A172 (cell line): ENCODE data around the gene IL34. TPM values are rescaled to one million over a fixed set of nuclear protein-coding genes. Genes with fewer than 3 reads are reported as not detected.
"Not testable (repeated sequence)": the region's sequence is repeated elsewhere in the genome, so short reads cannot be mapped to it uniquely, and the experiment has no call there.

Experiments
- DNase-seq: peaks from one replicate; pipeline ENCODE4 v3.0.0-alpha.2; 2015; ENCODE audit warnings: low spot score
- total RNA-seq: library from RNA; depleted of rRNA; stranded (reverse); fragments of >200 nt; shearing (Covaris generic); gene quantifications from 2 replicates; pipeline ENCODE4 v1.2.3, GENCODE V29; 2014

The IL34 gene
- total RNA-seq, 1 experiment from 2014 or later = 7.8 TPM

GRCh38 chr16:70630960-70631745 lies 15.2 kb upstream of the IL34 start:
- DNase-seq = no peak

DNA sequence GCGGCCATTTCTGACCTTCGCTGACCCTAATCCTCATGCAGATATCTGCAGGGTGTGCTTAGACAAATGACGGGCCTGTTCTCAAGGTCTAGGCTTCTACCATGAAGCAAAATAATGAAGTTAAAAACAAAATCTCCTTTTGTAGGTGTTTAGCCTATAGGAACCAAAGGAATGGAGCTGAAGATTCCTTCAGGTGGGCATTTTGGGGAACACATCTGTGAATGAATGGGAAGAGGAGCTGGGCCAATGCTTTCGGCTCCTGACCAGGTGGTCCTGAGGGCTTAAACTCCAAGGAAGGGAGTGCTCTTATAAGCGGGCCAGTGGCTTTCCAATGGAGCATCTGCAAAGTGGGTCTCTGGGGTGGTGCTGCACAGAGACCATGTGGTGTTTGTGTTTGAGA lies 14.1 kb upstream of the IL34 start:
- DNase-seq = no peak

GRCh38 chr16:70633617-70634016 lies 12.7 kb upstream of the IL34 start:
- not testable (repeated sequence) for DNase-seq

DNA sequence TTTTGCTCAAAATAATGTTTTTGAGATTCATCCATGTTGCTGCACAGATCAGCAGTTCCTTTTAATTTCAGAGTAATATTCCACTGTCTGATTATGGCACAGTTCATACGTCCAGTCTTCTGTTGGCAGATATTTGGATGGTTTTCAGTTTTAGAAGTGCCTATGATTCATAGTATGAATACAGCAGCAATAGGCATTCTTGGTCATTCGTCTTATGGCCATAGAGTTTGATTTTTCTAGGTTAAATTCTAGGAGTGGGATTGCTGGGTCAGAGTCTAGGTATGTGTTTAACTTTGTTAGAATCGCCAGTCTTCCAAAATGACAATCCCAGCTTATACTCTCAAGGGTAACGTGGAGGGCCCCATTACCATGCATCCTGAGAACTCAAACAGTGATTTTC lies 11.5 kb upstream of the IL34 start:
- peak; percentile 33 for DNase-seq

GRCh38 chr16:70635336-70636016 lies 10.9 kb upstream of the IL34 start:
- DNase-seq = peak; percentile 39

- no peak for DNase-seq
These were observed 7.3 kb upstream of the IL34 start for GRCh38 chr16:70638814-70639792.

GRCh38 chr16:70642633-70643032 lies 3.7 kb upstream of the IL34 start:
- DNase-seq = no peak

DNA sequence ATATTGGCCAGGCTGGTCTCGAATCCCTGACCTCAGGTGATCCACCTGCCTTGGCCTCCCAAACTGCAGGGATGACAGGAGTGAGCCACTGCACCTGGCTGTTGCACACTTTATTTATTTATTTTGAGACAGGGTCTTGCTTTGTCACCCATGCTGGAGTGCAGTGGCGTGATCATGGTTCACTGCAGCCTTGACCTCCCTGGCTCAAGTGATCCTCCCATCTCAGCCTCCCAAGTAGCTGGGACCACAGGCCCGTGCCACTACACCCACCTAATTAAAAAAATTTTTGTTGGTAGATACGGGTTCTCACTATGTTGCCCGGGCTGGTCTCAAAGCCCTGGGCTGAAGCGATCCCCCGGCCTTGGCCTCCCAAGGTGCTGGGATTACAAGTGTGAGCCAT lies 3.1 kb upstream of the IL34 start:
- not testable (repeated sequence) for DNase-seq

- no peak for DNase-seq
These were observed 1.4 kb upstream of the IL34 start for GRCh38 chr16:70644763-70645597.

DNA sequence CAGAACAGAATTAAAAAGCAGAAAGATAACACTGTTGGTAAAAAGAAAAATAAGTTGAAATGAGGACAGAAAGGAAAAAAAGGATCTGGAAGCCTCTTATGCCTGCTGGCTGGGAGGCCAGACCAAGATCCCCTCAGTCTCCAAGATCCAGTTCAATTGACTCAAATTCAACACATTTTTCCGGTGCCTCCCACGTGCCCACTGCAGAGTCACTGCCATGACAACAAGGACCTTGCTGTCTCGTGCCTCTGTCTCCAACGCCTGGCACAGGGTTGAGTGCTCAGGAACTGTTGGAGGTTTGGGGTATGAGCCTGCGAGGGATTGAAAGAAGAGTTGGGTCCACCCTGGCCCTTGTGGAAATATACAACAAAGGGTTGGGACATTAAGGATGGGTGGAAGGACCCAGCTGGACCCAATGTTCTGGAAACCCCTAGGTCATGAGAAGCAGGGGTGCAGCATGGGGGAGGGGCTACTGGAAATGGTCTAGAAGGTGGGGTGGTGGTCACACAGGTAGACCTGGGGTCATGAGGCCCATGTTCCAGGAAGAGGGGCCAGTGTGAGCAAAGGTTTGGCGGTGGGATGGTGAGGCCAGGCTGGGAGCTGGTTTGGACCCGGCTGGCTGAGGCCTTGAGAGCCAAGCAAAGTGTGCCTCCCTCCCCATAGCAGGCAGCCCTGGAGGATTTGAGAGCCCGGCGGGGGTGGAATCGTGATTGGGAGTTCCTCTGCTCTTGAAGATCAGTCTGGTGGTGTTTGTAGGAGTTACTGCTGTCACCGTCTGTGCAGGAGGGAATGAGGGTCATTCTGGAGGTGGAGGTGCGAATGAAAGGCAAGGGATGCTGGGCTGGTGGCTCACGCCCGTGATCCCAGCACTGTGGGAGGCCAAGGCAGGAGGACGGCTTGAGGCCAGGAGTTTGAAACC lies 1.3 kb downstream of the IL34 start:
- no peak for DNase-seq

- no peak for DNase-seq
These were observed 2.2 kb downstream of the IL34 start for GRCh38 chr16:70648606-70649005.

DNA sequence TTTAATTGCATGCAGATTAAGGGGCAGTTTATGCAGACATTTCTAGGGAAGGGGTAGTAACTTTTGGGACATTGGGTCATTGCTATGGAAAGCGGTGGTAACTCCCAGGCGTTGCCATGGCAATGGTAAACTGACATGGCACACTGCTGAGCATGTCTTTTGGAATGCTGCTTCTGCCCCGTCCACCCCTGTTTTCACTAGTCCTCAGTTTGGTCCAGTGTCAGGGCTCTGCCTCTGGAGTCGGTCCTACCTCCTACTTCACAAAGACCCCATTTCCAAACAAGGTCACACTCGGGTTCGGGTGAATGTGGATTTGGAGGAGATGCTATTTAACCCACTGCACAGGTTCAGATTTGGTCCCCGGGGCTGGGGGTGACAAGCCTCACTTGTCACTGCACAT lies 2.9 kb downstream of the IL34 start:
- DNase-seq = no peak

DNA sequence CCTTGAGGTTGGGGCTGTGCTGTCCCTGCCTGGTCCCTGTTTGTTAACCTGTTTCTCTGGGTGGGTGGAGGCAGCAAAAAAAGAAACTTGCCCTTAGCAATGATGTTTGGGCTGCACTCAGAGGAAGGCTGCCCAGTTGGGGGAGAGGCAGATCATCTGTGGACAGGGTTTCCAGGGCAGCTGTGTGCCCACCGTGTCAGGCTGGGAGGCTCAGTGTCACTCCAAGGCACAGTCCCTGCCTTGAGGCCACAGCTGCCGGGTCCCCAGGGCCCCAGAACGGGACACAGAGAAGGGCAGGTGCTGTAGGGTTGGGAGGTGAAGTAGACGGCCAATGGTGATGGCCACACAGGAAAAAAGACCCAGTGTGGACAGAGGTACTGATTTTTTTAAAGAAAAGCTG lies 3.9 kb downstream of the IL34 start:
- no peak for DNase-seq

- DNase-seq = no peak
These were observed 5.2 kb downstream of the IL34 start for GRCh38 chr16:70651524-70651923.

DNA sequence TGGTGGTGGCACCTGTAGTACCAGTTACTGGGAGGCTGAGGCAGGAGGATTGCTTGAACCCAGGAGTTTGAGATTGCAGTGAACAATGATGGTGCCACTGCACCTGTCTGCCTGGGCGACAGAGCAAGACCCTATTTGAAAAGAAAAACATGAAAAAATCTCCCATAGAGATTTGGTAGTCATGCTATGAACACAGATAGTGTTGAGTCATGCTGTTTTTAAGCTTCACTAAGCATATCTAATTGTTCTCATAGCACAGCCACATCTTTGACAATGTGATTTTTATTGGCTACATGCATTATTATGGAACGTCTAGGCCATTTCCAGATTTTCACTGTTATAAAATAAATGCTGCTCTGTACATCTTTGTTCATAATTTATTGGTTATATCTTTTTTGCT lies 6.0 kb downstream of the IL34 start:
- DNase-seq = no peak

- DNase-seq = no peak
These were observed 7.0 kb downstream of the IL34 start for GRCh38 chr16:70653406-70653805.

- DNase-seq = peak; percentile 86
These were observed 7.7 kb downstream of the IL34 start for GRCh38 chr16:70653809-70654771.

GRCh38 chr16:70656065-70656711 lies 9.8 kb downstream of the IL34 start:
- no peak for DNase-seq
